Activated T-cell treated with anti-CD3 and anti-CD28 coated beads, Interleukin-2, amount 50 U/mL, for 1 hour (primary cell): ENCODE measurements around the gene SIVA1.

Experiments used
- DNase-seq: peaks from one replicate; pipeline ENCODE4 v3.0.0-alpha.2; 2020

Gene SIVA1

DNA sequence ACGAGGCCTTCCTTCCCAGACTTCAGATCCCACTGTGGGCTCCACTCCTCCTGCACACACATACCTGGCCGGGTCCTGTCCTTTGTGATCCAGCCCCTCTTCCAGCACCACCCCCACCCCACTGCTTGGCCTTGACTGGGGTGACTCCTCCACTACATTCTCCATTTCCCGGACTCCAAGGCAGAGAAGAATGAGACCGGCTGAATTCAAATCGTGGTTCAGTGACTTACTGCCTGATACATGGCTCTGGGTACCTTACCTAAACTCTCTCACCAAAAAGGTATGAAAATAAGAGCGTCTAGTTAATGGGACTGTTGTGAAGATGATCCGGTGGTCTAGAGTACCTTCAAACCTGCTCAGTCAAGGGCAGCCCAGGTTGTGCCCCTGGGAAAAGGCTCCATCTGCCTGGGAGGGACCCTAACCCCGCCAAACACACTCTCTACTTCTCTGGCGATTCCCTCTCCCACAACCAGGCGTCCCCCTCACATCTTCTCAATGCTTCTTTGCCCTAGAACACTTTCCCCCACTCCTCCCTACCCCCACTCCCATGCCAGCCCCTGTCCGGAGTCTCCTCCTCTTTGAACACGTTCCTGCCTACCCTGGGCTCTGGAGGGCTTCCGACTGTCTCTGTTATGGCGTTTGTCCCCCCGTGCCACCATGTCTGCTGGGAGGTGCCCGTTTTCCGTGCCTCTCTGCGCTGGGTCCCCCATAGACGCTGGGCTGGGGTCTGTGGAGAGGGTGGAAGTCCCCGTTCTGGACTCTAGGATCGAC is 46.5 kb downstream of the SIVA1 start:
- DNase-seq, result no peak

GRCh38 chr14:104800015-104800770 is 47.2 kb downstream of the SIVA1 start:
- DNase-seq, result peak; percentile 83

GRCh38 chr14:104800771-104801519 is 48.0 kb downstream of the SIVA1 start, which contains the start of gene ZBTB42:
Gene ZBTB42, plus strand, starts transcription at chr14:104801101. Its CDS starts 97 bp downstream, at chr14:104801198.
- peak; percentile 75 for DNase-seq

DNA sequence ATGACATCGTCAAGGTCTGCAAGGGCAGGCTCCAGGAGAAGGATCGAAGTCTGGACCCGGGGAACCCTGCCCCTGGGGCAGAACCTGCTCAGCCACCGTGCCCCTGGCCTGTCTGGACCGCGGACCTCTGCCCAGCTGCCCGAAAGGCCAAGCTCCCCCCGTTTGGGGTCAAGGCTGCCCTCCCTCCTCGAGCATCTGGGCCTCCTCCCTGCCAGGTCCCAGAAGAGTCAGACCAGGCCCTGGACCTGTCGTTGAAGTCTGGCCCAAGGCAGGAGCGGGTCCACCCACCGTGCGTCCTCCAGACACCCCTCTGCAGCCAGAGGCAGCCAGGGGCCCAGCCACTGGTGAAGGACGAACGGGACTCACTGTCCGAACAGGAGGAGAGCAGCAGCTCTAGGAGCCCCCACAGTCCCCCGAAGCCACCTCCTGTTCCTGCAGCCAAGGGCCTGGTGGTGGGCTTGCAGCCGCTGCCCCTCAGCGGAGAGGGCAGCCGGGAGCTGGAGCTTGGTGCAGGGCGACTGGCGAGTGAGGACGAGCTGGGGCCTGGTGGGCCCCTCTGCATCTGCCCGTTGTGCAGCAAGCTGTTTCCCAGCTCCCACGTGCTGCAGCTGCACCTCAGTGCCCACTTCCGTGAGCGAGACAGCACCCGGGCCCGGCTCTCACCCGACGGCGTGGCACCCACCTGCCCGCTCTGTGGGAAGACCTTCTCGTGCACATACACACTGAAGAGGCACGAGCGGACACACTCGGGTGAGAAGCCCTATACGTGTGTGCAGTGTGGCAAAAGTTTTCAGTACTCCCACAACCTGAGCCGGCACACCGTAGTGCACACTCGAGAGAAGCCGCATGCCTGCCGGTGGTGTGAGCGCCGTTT is 48.8 kb downstream of the SIVA1 start:
- peak; percentile 32 for DNase-seq

DNA sequence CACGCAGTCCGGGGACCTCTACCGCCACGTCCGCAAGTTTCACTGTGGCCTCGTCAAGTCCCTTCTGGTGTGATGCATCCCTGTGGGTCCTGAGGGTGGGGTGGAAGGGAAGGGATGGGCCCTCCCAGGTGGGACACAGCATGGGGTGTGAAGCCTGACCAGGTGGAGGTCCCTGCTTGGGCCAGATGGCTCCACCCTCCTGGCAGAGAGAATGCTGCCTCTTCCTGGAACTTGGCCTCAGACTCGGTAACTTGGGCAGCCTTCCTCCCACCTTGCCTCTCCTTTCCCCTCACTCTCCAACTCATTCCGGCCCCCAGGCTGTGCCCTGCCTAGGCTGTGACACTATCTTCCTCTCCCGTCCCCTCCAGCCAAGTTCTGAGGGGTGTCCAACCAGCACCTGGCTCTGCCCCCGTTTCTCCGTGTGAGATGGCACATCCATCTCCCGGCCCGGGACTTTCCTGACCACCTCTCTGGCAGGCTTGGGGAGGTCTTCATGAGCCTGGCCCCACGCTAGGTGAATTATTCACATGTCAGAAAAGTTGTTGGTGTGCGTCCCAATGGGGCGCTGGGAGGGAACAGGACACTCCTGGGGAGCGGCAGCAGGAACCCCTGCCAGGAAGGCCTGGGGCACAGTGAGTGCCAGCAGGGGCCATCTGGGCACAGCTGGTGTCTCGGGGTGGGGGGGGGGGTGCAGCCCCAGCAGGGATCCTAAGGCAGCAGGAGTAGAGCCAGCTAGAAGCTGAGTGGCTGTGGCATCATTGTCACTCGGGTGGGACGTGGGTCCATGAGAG is 49.6 kb downstream of the SIVA1 start:
- DNase-seq, result no peak

DNA sequence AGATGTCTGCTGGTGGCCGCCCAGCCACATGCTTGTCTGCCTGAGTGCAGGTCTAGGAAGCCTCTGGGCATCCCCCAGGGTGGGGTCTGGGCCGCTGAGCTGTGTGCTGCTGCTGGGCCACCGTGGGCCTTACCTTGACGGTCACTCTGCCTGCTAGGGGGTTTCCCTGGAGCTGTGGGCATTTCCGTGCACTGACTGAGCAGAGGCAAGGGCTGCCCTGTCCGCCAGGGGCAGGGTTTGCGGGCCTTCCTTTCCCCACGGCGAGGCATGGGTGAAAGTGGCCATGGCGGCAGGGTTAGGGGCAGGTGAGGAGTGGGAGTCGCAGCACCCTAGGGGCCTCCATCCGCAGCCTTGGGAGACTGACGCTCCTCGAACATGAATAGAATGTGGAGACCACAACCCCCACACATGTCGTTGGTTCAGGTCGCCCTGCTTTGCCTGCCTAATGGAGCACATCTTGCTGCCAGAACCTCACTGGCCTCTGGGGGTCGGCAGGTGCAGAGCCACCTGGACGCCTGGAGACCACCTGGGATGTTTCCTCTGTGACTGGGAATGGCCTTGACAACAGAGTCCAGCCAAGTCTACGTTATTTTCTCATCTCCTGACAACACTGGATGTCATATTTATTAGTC is 50.4 kb downstream of the SIVA1 start:
- no peak for DNase-seq

DNA sequence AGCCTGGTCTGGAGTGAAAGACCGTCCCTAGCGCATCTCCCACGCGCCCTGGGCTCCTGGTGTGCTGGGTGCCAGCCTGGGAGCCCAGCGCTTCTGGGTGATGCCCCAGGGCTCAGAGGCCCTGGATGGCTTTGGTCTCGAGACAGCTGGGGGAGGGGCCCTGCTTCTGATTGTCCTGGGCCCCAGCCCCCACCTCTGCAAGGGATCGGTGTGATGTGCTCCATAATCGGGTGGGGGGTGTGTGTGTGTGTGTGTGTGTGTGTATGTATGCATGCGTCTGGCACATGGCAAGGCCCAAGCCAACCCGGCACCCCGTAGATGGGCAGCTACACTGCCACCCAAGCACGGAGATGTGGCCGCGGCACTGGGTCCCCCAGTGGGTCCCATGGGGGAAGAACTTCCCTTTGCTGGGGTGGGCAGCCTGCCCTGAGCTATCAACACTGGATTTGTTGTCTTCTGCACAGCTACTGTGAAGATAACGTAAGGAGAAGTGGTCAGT is 51.0 kb downstream of the SIVA1 start:
- no peak for DNase-seq

DNA sequence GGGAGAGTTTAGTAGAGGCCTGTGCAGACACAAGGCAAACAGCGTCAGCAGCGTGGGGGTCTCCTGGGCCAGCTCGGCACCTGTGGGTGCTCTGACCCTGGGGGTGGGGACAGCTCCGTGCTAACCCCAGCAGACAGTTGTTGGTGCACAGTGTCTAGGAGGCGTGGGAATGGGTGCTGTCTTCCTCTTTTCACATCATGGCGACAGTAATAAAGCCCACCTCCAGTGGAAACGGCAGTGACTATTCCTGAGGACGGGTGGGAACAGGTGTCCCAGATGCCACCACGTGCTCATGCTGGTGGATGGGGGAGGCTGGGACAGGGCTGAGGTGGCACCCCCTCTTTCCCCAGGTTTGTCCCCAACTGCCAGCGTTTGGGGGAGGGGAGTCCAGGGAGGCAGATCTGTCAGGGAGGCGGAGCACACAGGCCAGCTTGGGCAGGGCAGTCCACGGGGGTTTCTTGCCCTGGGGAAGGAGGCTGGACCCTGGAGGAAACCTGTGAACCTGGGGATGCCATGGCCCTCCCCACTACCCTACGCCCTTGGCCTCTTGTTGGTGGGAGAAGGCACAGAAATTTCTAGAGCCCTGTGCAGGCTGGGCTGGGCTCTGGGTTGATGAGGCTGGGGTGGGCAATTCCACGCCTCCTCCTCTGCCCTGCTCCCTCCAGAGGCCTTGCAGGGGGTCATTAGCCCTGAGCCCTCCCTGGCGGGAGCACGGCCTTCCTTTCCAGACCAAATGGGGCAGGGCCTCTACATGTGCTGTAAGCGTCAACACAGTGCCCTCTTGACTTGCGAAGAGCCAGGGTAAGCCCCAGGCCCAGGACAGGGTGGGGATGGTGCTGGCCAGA is 51.8 kb downstream of the SIVA1 start:
- peak; percentile 15 for DNase-seq

- no peak for DNase-seq
Observed at GRCh38 chr14:104805326-104805678, 52.4 kb downstream of the SIVA1 start.

DNA sequence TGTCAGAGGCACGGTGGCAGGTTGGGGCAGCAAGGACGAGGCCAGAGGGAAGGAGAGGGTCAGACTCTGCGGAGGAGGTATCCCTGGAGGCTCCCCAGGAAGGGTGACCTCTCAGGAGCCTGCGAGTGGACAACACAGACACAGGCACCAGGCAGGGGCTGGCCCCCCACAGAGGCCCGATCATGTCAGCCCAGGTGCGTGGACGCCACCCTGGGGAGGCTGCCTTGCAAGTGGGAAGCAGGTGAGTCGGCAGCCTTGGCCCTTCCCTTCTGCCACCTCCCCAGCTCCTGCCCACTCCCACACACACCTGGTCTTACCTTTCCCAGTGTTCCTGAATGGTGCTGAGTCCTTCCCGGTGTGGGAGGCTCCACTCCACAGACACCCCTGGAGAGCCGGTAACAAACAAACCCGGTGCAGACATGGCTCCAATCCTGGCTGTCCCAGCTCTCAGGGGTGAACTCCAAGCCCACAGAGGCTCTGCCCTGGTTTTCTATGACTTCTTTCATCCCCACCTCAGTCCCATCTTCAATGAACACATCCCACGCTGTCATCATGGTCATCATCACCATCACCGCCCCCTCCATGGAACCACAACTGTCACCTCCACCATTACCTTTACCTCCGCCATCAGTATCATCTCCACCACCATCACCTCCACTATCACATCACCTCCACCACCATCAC is 53.1 kb downstream of the SIVA1 start:
- no peak for DNase-seq

DNA sequence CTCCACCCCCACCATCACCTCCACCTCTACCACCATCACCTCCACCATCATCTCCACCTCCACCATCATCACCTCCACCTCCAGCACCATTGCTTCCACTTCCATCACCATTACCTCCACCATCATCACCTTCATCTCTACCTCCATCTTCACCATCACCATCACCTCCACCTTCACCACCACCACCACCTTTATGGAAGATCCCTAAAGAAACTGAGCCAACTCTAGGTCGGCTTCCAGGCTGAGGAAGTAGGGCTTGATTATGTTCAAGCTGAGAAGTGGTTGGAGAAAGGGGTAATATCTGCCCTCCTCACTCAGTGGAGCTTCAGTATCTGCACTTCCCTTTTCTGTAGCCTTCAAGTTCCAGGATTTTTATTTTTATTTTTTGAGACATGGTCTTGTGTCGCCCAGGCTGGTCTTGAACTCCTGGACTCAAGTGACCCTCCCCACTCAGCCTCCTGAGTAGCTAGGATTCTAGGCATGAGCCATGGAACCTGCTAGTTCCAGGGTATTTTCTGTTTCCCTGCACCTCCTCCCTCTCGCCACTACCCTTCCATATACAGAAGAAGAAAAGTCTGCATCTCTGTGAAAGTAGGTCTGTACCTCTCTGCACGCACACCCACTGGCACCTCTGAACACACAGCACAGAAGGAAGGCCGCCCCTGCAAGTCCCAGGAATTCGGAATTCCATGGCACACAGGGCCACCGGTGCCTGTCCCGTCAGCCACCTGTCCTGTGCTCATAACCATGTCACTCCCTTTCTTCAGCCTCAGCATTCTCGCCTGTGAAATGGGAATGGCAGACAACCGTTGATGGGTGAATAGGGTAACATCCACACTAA is 53.9 kb downstream of the SIVA1 start:
- DNase-seq, result no peak

GRCh38 chr14:104808456-104808855 is 55.5 kb downstream of the SIVA1 start:
- no peak for DNase-seq
